Sigmoid colon (tissue), 7 donors: Measurements from ENCODE around the gene CDK3. TPM values are rescaled to one million over a fixed set of nuclear protein-coding genes. Genes with fewer than 3 reads are reported as not detected.

Experiments used
- DNase-seq: peaks from one replicate; pipeline ENCODE4 v3.0.0-alpha.2; 2019
- H3K27ac ChIP-seq, 4 donors: fragments of 200-600 bp; sonication (generic); one replicate each; pipeline ENCODE4 v1.5.1; 2016 to 2019; ENCODE audit warnings: mild to moderate bottlenecking in 1 of 4
- H3K27me3 ChIP-seq, 3 donors: fragments of 200-600 bp; sonication (generic); one replicate each; pipeline ENCODE4 v1.5.1; 2019; ENCODE audit warnings: mild to moderate bottlenecking in 1 of 3
- H3K36me3 ChIP-seq, 4 donors: fragments of 200-600 bp; sonication (generic); one replicate each; pipeline ENCODE4 v1.5.1; 2016 to 2019
- H3K4me1 ChIP-seq, 4 donors: fragments of 200-600 bp; sonication (generic); one replicate each; pipeline ENCODE4 v1.5.1; 2017 to 2019
- H3K4me3 ChIP-seq, 4 donors: fragments of 200-600 bp; sonication (generic); one replicate each; pipeline ENCODE4 v1.5.1; 2017 to 2019; ENCODE audit warnings: mild to moderate bottlenecking in 2 of 4, moderate library complexity in 1 of 4
- H3K9me3 ChIP-seq, 4 donors: fragments of 200-600 bp in 3 of 4; sonication (generic) in 3 of 4; one replicate each; pipeline versions ENCODE4 v1.5.1 to v1.6.1; 2013 to 2019
- CTCF ChIP-seq, 4 experiments: fragments of 450-650 bp in 3 of 4; fragments of 200-600 bp in 1 of 4; IDR thresholded peaks; one replicate each; pipeline ENCODE4 v1.5.1; 2016 to 2019; ENCODE audit warnings: antibody characterized with exemption in 4 of 4, mild to moderate bottlenecking in 3 of 4, moderate library complexity in 2 of 4
- EP300 ChIP-seq, 4 donors: sonication (generic); formaldehyde crosslinking; IDR thresholded peaks; one replicate each; pipeline ENCODE4 v1.6.1; 2017; ENCODE audit warnings: antibody characterized with exemption in 4 of 4
- POLR2A ChIP-seq, 2 donors: fragments of 450-650 bp; IDR thresholded peaks; one replicate each; pipeline ENCODE4 v1.6.1; 2016; ENCODE audit warnings: antibody characterized with exemption in 2 of 2, mild to moderate bottlenecking in 2 of 2, moderate library complexity in 2 of 2
- POLR2AphosphoS5 ChIP-seq, 4 donors: sonication (generic); formaldehyde crosslinking; IDR thresholded peaks; one replicate each; pipeline ENCODE4 v1.6.1; 2017; ENCODE audit warnings: antibody characterized with exemption in 4 of 4
- WGBS, 2 donors: extraction: QIAGEN DNeasy Blood & Tissue Kit; methylation state at CpG; one replicate each; pipeline ENCODE4 v1.1.7; 2013; 5-methylcytosine and 5-hydroxymethylcytosine counted together
- intact Hi-C: fragments of 100-400 bp; cut with DNase I; formaldehyde crosslinking; loops from one replicate; pipeline ENCODE4 v1.15.1; 2023
- polyA plus RNA-seq, 3 donors: library from polyadenylated mRNA; stranded (reverse); fragments of 200-250 nt; gene quantifications; one replicate each; pipeline ENCODE4 v1.2.3, GENCODE V29; 2013
- total RNA-seq, 4 donors: library from RNA; depleted of rRNA; stranded (reverse); fragments of >200 nt; gene quantifications; one replicate each; pipeline ENCODE4 v1.1.0, GENCODE V29; 2016
- donor health status: healthy with polysubstance abuse.
- donor health status: Bipolar disorder and iron deficiency.
- donor health status: healthy.

CDK3 gene
- total and polyA plus RNA-seq, 7 donors: 0.71 to 15.0 (median 7.3) TPM; not detected in 1

- Histone ChIP-seq H3K27me3 (no peaks in the 10 kb centered on the region), H3K27ac (peak overlapping the region in 3 of 4 donors; percentile 36 to 67 (median 63)), H3K36me3 (peaks cover 35 to 93% (median 48%) of the 10 kb centered on the region in 4 donors), H3K4me1 (peaks cover 0 to 41% (median 30%) of the 10 kb centered on the region in 4 donors), H3K4me3 (no peak overlapping the region), H3K9me3 (no peaks in the 10 kb centered on the region)
- 36 to 59% methylated on average over 6 of the region's 6 CpGs for WGBS, 2 donors
- TF ChIP-seq EP300 (IDR thresholded peaks at IDR 0.05): no peak
- TF ChIP-seq CTCF (IDR thresholded peaks at IDR 0.05): no peak
- no peak for TF ChIP-seq POLR2AphosphoS5 (IDR thresholded peaks at IDR 0.05)
- TF ChIP-seq POLR2A (IDR thresholded peaks at IDR 0.05): no peak
- intact Hi-C loops: no loop called here
- DNase-seq: no peak
Measured at GRCh38 chr17:76051561-76051960, 50.9 kb downstream of the CDK3 start.

- Histone ChIP-seq H3K27me3 (no peaks in the 10 kb centered on the region), H3K4me1 (peaks cover 0 to 35% (median 27%) of the 10 kb centered on the region in 4 donors), H3K27ac (peak overlapping the region in 3 of 4 donors; percentile 10 to 51 (median 38)), H3K9me3 (no peaks in the 10 kb centered on the region), H3K36me3 (peaks cover 39 to 93% (median 51%) of the 10 kb centered on the region in 4 donors), H3K4me3 (peak overlapping the region in 1 of 4 donors; percentile 12)
- DNase-seq: no peak
- intact Hi-C loops: no loop called here
- 78 to 79% methylated on average over 17 of the region's 17 CpGs for WGBS, 2 donors
- TF ChIP-seq EP300 (IDR thresholded peaks at IDR 0.05) (no peak), POLR2AphosphoS5 (IDR thresholded peaks at IDR 0.05) (no peak)
Measured at GRCh38 chr17:76053246-76054111, 52.8 kb downstream of the CDK3 start.

- Histone ChIP-seq H3K27me3 (no peaks in the 10 kb centered on the region), H3K9me3 (no peaks in the 10 kb centered on the region), H3K27ac (peak overlapping the region in 3 of 4 donors; percentile 10 to 51 (median 38)), H3K4me3 (no peak overlapping the region), H3K4me1 (peaks cover 0 to 29% (median 21%) of the 10 kb centered on the region in 4 donors), H3K36me3 (peaks cover 42 to 93% (median 53%) of the 10 kb centered on the region in 4 donors)
- WGBS, 2 donors: 90 to 92% methylated on average over 4 of the region's 4 CpGs
- no peak for DNase-seq
- intact Hi-C loops: no loop called here
- no peak for TF ChIP-seq POLR2AphosphoS5 (IDR thresholded peaks at IDR 0.05)
- TF ChIP-seq EP300 (IDR thresholded peaks at IDR 0.05): no peak
- no peak for TF ChIP-seq POLR2A (IDR thresholded peaks at IDR 0.05)
Measured at GRCh38 chr17:76054112-76054476, 53.4 kb downstream of the CDK3 start.

Other genes starting within 250 kb of the CDK3 start
- gene GALK1, start 235.7 kb upstream of the CDK3 start, total RNA-seq: 10 to 100 TPM; 17.2 to 24.6 (median 20.3) TPM
- gene GALK1, start 235.7 kb upstream of the CDK3 start, polyA plus RNA-seq: 10 to 100 TPM; 14.3 to 28.2 (median 14.4) TPM
- gene UNK, start 216.0 kb upstream of the CDK3 start, total RNA-seq: 10 to 100 TPM; 18.9 to 29.6 (median 26.4) TPM
- gene UNK, start 216.0 kb upstream of the CDK3 start, polyA plus RNA-seq: 10 to 100 TPM; 12.7 to 24.4 (median 16.8) TPM
- 10 to 100 TPM in 2 of 4 donors, 1 to 10 TPM in 2; 4.3 to 11.4 (median 9.6) TPM for gene UNC13D, start 156.5 kb upstream of the CDK3 start, total RNA-seq
- gene UNC13D, start 156.5 kb upstream of the CDK3 start, polyA plus RNA-seq: 10 to 100 TPM in 2 of 3 donors, 1 to 10 TPM in 1; 6.0 to 61.9 (median 17.1) TPM
- 10 to 100 TPM; 44.2 to 73.1 (median 56.9) TPM for gene WBP2, start 145.5 kb upstream of the CDK3 start, total RNA-seq
- gene WBP2, start 145.5 kb upstream of the CDK3 start, polyA plus RNA-seq: 100 to 1,000 TPM in 1 of 3 donors, 10 to 100 TPM in 2; 87.1 to 110 (median 91.3) TPM
- gene TRIM47, start 122.3 kb upstream of the CDK3 start, total RNA-seq: 10 to 100 TPM; 27.8 to 40.9 (median 37.2) TPM
- 10 to 100 TPM; 28.7 to 41.0 (median 39.0) TPM for gene TRIM47, start 122.3 kb upstream of the CDK3 start, polyA plus RNA-seq
- gene TRIM65, start 103.9 kb upstream of the CDK3 start, total RNA-seq: 10 to 100 TPM; 22.4 to 27.5 (median 25.1) TPM
- 10 to 100 TPM in 2 of 3 donors, 1 to 10 TPM in 1; 7.2 to 19.1 (median 10.2) TPM for gene TRIM65, start 103.9 kb upstream of the CDK3 start, polyA plus RNA-seq
- 10 to 100 TPM; 32.8 to 50.6 (median 41.8) TPM for gene MRPL38, start 96.0 kb upstream of the CDK3 start, total RNA-seq
- 10 to 100 TPM; 55.9 to 71.5 (median 57.1) TPM for gene MRPL38, start 96.0 kb upstream of the CDK3 start, polyA plus RNA-seq
- 10 to 100 TPM in 1 of 4 donors, 1 to 10 TPM in 3; 4.4 to 16.6 (median 6.3) TPM for gene FBF1, start 59.8 kb upstream of the CDK3 start, total RNA-seq
- 1 to 10 TPM; 1.2 to 9.0 (median 2.5) TPM for gene FBF1, start 59.8 kb upstream of the CDK3 start, polyA plus RNA-seq
- gene ACOX1, start 21.7 kb upstream of the CDK3 start, total RNA-seq: 10 to 100 TPM; 32.7 to 38.9 (median 36.5) TPM
- 10 to 100 TPM; 31.3 to 93.2 (median 32.4) TPM for gene ACOX1, start 21.7 kb upstream of the CDK3 start, polyA plus RNA-seq
- 10 to 100 TPM in 1 of 4 donors, 1 to 10 TPM in 3; 5.3 to 14.8 (median 7.8) TPM for gene TEN1, start 21.6 kb upstream of the CDK3 start, total RNA-seq
- 10 to 100 TPM; 30.5 to 78.8 (median 57.1) TPM for gene TEN1, start 21.6 kb upstream of the CDK3 start, polyA plus RNA-seq
- gene EVPL, start 26.5 kb downstream of the CDK3 start, total RNA-seq: 10 to 100 TPM in 1 of 4 donors, 1 to 10 TPM in 3; 2.9 to 23.5 (median 7.2) TPM
- 10 to 100 TPM in 1 of 3 donors, 1 to 10 TPM in 2; 4.6 to 16.0 (median 4.8) TPM for gene EVPL, start 26.5 kb downstream of the CDK3 start, polyA plus RNA-seq
- 10 to 100 TPM; 53.1 to 60.6 (median 53.8) TPM for gene SRP68, start 71.7 kb downstream of the CDK3 start, total RNA-seq
- 10 to 100 TPM; 37.2 to 52.4 (median 37.7) TPM for gene SRP68, start 71.7 kb downstream of the CDK3 start, polyA plus RNA-seq
- gene GALR2, start 73.9 kb downstream of the CDK3 start, total RNA-seq: 10 to 100 TPM in 1 of 4 donors, 1 to 10 TPM in 3; 5.4 to 20.2 (median 8.2) TPM
- gene GALR2, start 73.9 kb downstream of the CDK3 start, polyA plus RNA-seq: 1 to 10 TPM in 1 of 3 donors, not detected in 2; 1.6 TPM
- 1 to 10 TPM in 2 of 4 donors, under 1 TPM in 2; 0.16 to 3.5 (median 0.81) TPM for gene ZACN, start 78.3 kb downstream of the CDK3 start, total RNA-seq
- 1 to 10 TPM; 1.2 to 1.3 (median 1.2) TPM for gene ZACN, start 78.3 kb downstream of the CDK3 start, polyA plus RNA-seq
- gene EXOC7, start 102.9 kb downstream of the CDK3 start, total RNA-seq: 10 to 100 TPM; 58.9 to 82.0 (median 75.3) TPM
- 10 to 100 TPM; 36.8 to 74.4 (median 38.4) TPM for gene EXOC7, start 102.9 kb downstream of the CDK3 start, polyA plus RNA-seq
- under 1 TPM in 1 of 4 donors, not detected in 3; 0.14 TPM for gene FOXJ1, start 140.4 kb downstream of the CDK3 start, total RNA-seq
- 1 to 10 TPM in 1 of 3 donors, under 1 TPM in 2; 0.23 to 2.3 (median 0.60) TPM for gene FOXJ1, start 140.4 kb downstream of the CDK3 start, polyA plus RNA-seq
- 1 to 10 TPM; 3.1 to 9.1 (median 4.5) TPM for gene RNF157, start 239.6 kb downstream of the CDK3 start, total RNA-seq
- 10 to 100 TPM in 2 of 3 donors, 1 to 10 TPM in 1; 6.0 to 29.5 (median 10.9) TPM for gene RNF157, start 239.6 kb downstream of the CDK3 start, polyA plus RNA-seq